GM21447 (cell line): Measurements from ENCODE around the gene RPL3.

Experiments used
- ATAC-seq: cut with Tn5 transposase; IDR thresholded peaks from one replicate; pipeline ENCODE4 v1.9.1; 2021; ENCODE audit not compliant: unreplicated experiment

The RPL3 gene

GRCh38 chr22:39301108-39301507 is 18.3 kb downstream of the RPL3 start:
- no peak for ATAC-seq

- ATAC-seq, result no peak
These were observed 19.1 kb downstream of the RPL3 start for GRCh38 chr22:39300186-39300830.

GRCh38 chr22:39299829-39300178 is 19.6 kb downstream of the RPL3 start:
- no peak for ATAC-seq

GRCh38 chr22:39298241-39298987 is 21.0 kb downstream of the RPL3 start:
- no peak for ATAC-seq

GRCh38 chr22:39297490-39298240 is 21.8 kb downstream of the RPL3 start:
- no peak for ATAC-seq

- ATAC-seq, result no peak
These were observed 22.4 kb downstream of the RPL3 start for GRCh38 chr22:39296981-39297489.

- ATAC-seq, result no peak
These were observed 22.9 kb downstream of the RPL3 start for GRCh38 chr22:39296535-39296934.

- ATAC-seq, result no peak
These were observed 24.6 kb downstream of the RPL3 start for GRCh38 chr22:39294571-39295468.

- no peak for ATAC-seq
These were observed 25.6 kb downstream of the RPL3 start for GRCh38 chr22:39293766-39294368.

GRCh38 chr22:39292561-39293074 is 26.8 kb downstream of the RPL3 start:
- ATAC-seq, result no peak

- ATAC-seq, result no peak
These were observed 27.4 kb downstream of the RPL3 start for GRCh38 chr22:39292031-39292462.

- no peak for ATAC-seq
These were observed 27.9 kb downstream of the RPL3 start for GRCh38 chr22:39291523-39291922.

- ATAC-seq, result no peak
These were observed 28.7 kb downstream of the RPL3 start for GRCh38 chr22:39290724-39291161.

GRCh38 chr22:39289975-39290720 is 29.3 kb downstream of the RPL3 start:
- ATAC-seq, result no peak

GRCh38 chr22:39289533-39289932 is 29.9 kb downstream of the RPL3 start:
- ATAC-seq, result no peak

GRCh38 chr22:39288135-39288898 is 31.1 kb downstream of the RPL3 start:
- ATAC-seq, result no peak

GRCh38 chr22:39287076-39287725 is 32.2 kb downstream of the RPL3 start:
- ATAC-seq, result no peak

GRCh38 chr22:39284983-39285382 is 34.4 kb downstream of the RPL3 start:
- no peak for ATAC-seq
